K562 (cell line): ENCODE results near the gene PPY. TPM values are rescaled to one million over a fixed set of nuclear protein-coding genes. Genes with fewer than 3 reads are reported as not detected.
"Not testable (repeated sequence)": the region's sequence is repeated elsewhere in the genome, so short reads cannot be mapped to it uniquely, and the experiment has no call there.

Experiments used
- ATAC-seq: fragments of 200-7000 bp; cut with Tn5 transposase; 3 replicates; pipeline ENCODE4 v1.9.1; 2020; ENCODE audit warnings: moderate library complexity
- BruUV-seq: library from RNA; stranded (reverse); fragments of 400-500 nt; replicated peaks from 2 replicates; lab custom pipeline; 2021; lab: Mats Ljungman, UMichigan
- CTCF ChIA-PET: fragments of 300-600 bp; formaldehyde crosslinking; extraction: SDS; loops from one replicate; lab custom pipeline; 2021; ENCODE audit warnings: low intra/inter-chr PET ratio; lab: Yijun Ruan, JAX
- POLR2A ChIA-PET: fragments of 300-600, 350-650 bp; sonication (Branson Sonifier 250); formaldehyde crosslinking; extraction: SDS; loops from one replicate; lab custom pipeline; 2021; ENCODE audit warnings: antibody characterized with exemption, inconsistent platforms; lab: Yijun Ruan, JAX
- DNase-seq, 4 experiments: peaks; one replicate each; pipeline versions ENCODE4 v3.0.0 to v3.0.0-alpha.2; 2011 to 2018; ENCODE audit warnings: low spot score in 3 of 4, mixed read lengths in 3 of 4; ENCODE audit errors: extremely low read depth in 1 of 4
- FAIRE-seq: peaks from 2 replicates; lab custom pipeline; 2011; peaks lifted over from hg19 to GRCh38; lab: Jason Lieb, UNC
- H2AFZ ChIP-seq: 2 replicates; pipeline ENCODE4 v1.6.0; 2011; ENCODE audit warnings: low read depth, low read length, control low read depth, inconsistent platforms
- H3K27ac ChIP-seq: fragments of 200-600 bp; 3 replicates; pipeline ENCODE4 v1.8.0; 2011; ENCODE audit warnings: low read depth, mild to moderate bottlenecking, control low read depth, inconsistent platforms, low read length, moderate library complexity, mixed read lengths; ENCODE audit errors: extremely low read depth
- H3K27me3 ChIP-seq, 2 experiments: fragments of 300-600 bp in 1 of 2; 2 replicates in 1 of 2; 3 replicates in 1 of 2; pipeline versions ENCODE4 v1.6.0 to v1.8.0; 2011; ENCODE audit warnings: inconsistent platforms in 2 of 2, low read length in 2 of 2, mild to moderate bottlenecking in 1 of 2, mixed read lengths in 1 of 2, moderate library complexity in 1 of 2; ENCODE audit not compliant: control insufficient read depth in 2 of 2, insufficient read depth in 2 of 2
- H3K36me3 ChIP-seq: fragments of 300-600 bp; 3 replicates; pipeline ENCODE4 v1.8.0; 2011; ENCODE audit warnings: mild to moderate bottlenecking, low read length, inconsistent platforms; ENCODE audit not compliant: control insufficient read depth, insufficient read depth
- H3K4me1 ChIP-seq, 2 experiments: fragments of 200-600 bp in 1 of 2; replicated peaks in 1 of 2; 2 replicates in 1 of 2; 3 replicates in 1 of 2; pipeline versions ENCODE4 v1.5.1 to v1.8.0; 2011; ENCODE audit warnings: inconsistent platforms in 2 of 2, low read length in 2 of 2, mild to moderate bottlenecking in 1 of 2, mixed read lengths in 1 of 2, moderate library complexity in 1 of 2; ENCODE audit not compliant: control insufficient read depth in 2 of 2, insufficient read depth in 2 of 2
- H3K4me2 ChIP-seq: 2 replicates; pipeline ENCODE4 v1.6.1; 2011; ENCODE audit warnings: low read length, control low read depth, inconsistent platforms, mixed read lengths; ENCODE audit not compliant: insufficient read depth
- H3K4me3 ChIP-seq: fragments of 200-600 bp; sonication (generic), shearing (Covaris generic); 2 replicates; pipeline ENCODE4 v1.5.1; 2016; ENCODE audit warnings: control low read depth, inconsistent platforms
- H3K79me2 ChIP-seq: fragments of 200-600 bp; 3 replicates; pipeline ENCODE4 v1.8.0; 2011; ENCODE audit warnings: low read length, inconsistent platforms; ENCODE audit not compliant: control insufficient read depth, insufficient read depth
- H3K9ac ChIP-seq, 2 experiments: 2 replicates each; pipeline versions ENCODE4 v1.6.0 to v1.6.1; 2011; ENCODE audit warnings: low read depth in 2 of 2, low read length in 2 of 2, control low read depth in 1 of 2, inconsistent platforms in 1 of 2, mild to moderate bottlenecking in 1 of 2, mixed read lengths in 1 of 2; ENCODE audit not compliant: insufficient read depth in 1 of 2
- H3K9me1 ChIP-seq: one replicate; pipeline ENCODE4 v1.6.0; 2011; ENCODE audit warnings: inconsistent platforms, mild to moderate bottlenecking, low read length, moderate library complexity; ENCODE audit not compliant: control insufficient read depth, insufficient read depth
- H3K9me3 ChIP-seq: replicated peaks from 2 replicates; pipeline ENCODE4 v1.5.1; 2011; ENCODE audit warnings: low read depth, low read length, inconsistent platforms; ENCODE audit not compliant: control insufficient read depth, insufficient read depth
- H4K20me1 ChIP-seq: replicated peaks from 2 replicates; pipeline ENCODE4 v1.6.1; 2011; ENCODE audit warnings: low read length, inconsistent platforms, mixed read lengths; ENCODE audit not compliant: control insufficient read depth, insufficient read depth
- ZNF121 ChIP-seq: sonication (generic); formaldehyde crosslinking; conservative IDR thresholded peaks from 2 replicates; pipeline ENCODE4 v1.8.0; 2022; ENCODE audit warnings: missing genetic modification reagents
- WGBS: fragments of 100-300 bp; shearing (Covaris generic); methylation state at CpG from one replicate; pipeline ENCODE4 v1.1.6; 2016; ENCODE audit warnings: low coverage, mixed read lengths; ENCODE audit not compliant: insufficient coverage; ENCODE audit errors: missing lambda C conversion rate; 5-methylcytosine and 5-hydroxymethylcytosine counted together
- in situ Hi-C: fragments of 300-500 bp; cut with MboI; formaldehyde crosslinking; loops from 4 replicates; pipeline ENCODE4 v1.15.0; 2018; ENCODE audit warnings: inconsistent platforms, mixed read lengths
- intact Hi-C: fragments of 100-400 bp; cut with micrococcal nuclease; formaldehyde crosslinking; loops from 2 replicates; pipeline ENCODE4 v1.14.2; 2022
- polyA plus RNA-seq, 8 experiments: library from polyadenylated mRNA; depleted of rRNA in 4 of 8; stranded (reverse) in 5 of 8; unstranded in 3 of 8; fragments of >200 nt; fragmentation: Nextera tagmentation in 2 of 8; fragmentation: Illumina TruSeq in 1 of 8; extraction: Ambion mirVana in 2 of 8; extraction: Trizol in 1 of 8; gene quantifications; 2 replicates each; pipeline versions ENCODE4 v1.2.1 to v1.2.3, GENCODE V29; 2011 to 2014; ENCODE audit warnings: inconsistent platforms in 1 of 8, missing spikeins in 1 of 8
- total RNA-seq, 7 experiments: library from RNA; depleted of rRNA in 6 of 7; stranded (reverse); fragments of >200 nt in 6 of 7; fragmentation: Illumina TruSeq in 2 of 7; extraction: Trizol in 2 of 7; gene quantifications; 2 replicates each; pipeline versions ENCODE4 v1.2.1 to v1.2.3, GENCODE V29; 2011 to 2021; ENCODE audit warnings: low replicate concordance in 1 of 7
- TF ChIP-seq, protein P1 (sequence below): fragments of 450-650 bp; IDR thresholded peaks from 2 replicates; pipeline ENCODE4 v1.6.1; 2014; ENCODE audit warnings: low read depth, mild to moderate bottlenecking, moderate library complexity, borderline replicate concordance

Gene PPY
- total and polyA plus RNA-seq, 9 of the 15 experiments (the other 6 are each of a cell fraction or from before 2014, with no cell fraction given): not detected

- H3K79me2 ChIP-seq, in situ Hi-C loops, ATAC-seq, H3K9me3 ChIP-seq, H3K4me3 ChIP-seq, H3K9me1 ChIP-seq, intact Hi-C loops, H3K9ac ChIP-seq, H3K4me1 ChIP-seq, H3K36me3 ChIP-seq, BruUV-seq, DNase-seq, H3K27ac ChIP-seq, FAIRE-seq, H3K4me2 ChIP-seq, CTCF ChIA-PET, H4K20me1 ChIP-seq, H2AFZ ChIP-seq: not testable (repeated sequence)
- peaks cover 2 to 32% of the 10 kb centered on the region in 2 experiments; a peak in 4 of 5 replicates for H3K27me3 ChIP-seq
- POLR2A ChIA-PET: interaction anchor here (1.1 kb wide), 1 partner anchor 10 kb away, joined by 3 read pairs; no protein-coding TSS in a partner anchor
- peak; percentile 60; the same call in 1 of the 2 replicates for TF ChIP-seq ZNF121 (CRISPR knock-in tag)
- 0% methylated on average over 4 of the region's 4 CpGs for WGBS
These were observed 47.8 kb downstream of the PPY start for GRCh38 chr17:43894494-43894893.

DNA sequence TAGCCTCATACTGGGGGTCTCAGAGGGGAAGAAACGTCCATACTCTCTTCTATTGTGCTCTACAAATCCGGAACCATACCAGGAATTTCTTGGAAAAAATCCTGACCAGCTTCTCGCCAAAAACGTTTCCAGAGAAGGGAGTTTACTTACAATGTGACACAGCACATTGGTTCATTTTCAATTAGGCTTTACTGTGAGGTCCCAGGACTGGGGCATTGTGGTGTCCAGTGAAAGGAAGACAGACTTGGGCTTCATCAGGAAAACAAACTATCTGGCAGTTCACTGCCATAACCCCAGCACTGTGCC, 49.7 kb downstream of the PPY start:
- Histone ChIP-seq H3K36me3 (no peaks in the 10 kb centered on the region), H3K4me3 (no peak overlapping the region), H3K79me2 (no peaks in the 10 kb centered on the region), H4K20me1 (no peaks in the 10 kb centered on the region; the same call in 1 of the 2 replicates), H3K4me1 (no peaks in the 10 kb centered on the region), H3K27me3 (peaks cover 2 to 33% of the 10 kb centered on the region in 2 experiments; a peak in 4 of 5 replicates), H3K9me3 (no peaks in the 10 kb centered on the region), H2AFZ (no peak overlapping the region), H3K4me2 (no peak overlapping the region), H3K9ac (no peak overlapping the region), H3K27ac (no peak overlapping the region), H3K9me1 (no peaks in the 10 kb centered on the region)
- ChIA-PET POLR2A (interaction anchor here (0.9 to 1.2 kb wide), 2 partner anchors 9 to 10 kb away, joined by 3 to 4 read pairs; no protein-coding TSS in a partner anchor), CTCF (no interaction called here)
- DNase-seq: no peak
- no TSS peak for BruUV-seq
- ATAC-seq: no peak
- intact Hi-C loops: no loop called here
- TF ChIP-seq, protein P1, sequence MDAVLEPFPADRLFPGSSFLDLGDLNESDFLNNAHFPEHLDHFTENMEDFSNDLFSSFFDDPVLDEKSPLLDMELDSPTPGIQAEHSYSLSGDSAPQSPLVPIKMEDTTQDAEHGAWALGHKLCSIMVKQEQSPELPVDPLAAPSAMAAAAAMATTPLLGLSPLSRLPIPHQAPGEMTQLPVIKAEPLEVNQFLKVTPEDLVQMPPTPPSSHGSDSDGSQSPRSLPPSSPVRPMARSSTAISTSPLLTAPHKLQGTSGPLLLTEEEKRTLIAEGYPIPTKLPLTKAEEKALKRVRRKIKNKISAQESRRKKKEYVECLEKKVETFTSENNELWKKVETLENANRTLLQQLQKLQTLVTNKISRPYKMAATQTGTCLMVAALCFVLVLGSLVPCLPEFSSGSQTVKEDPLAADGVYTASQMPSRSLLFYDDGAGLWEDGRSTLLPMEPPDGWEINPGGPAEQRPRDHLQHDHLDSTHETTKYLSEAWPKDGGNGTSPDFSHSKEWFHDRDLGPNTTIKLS: no peak
- in situ Hi-C loops: no loop called here
- no peak for FAIRE-seq
- 0% methylated on average over 4 of the region's 4 CpGs for WGBS
